ENCODE measurements around the gene NPEPL1.

GRCh38 chr20:58697201-58697866 lies 4.7 kb downstream of the NPEPL1 start:
- TF ChIP-seq EZH2 (IDR thresholded peaks at IDR 0.05; ENCODE audit: insufficient read depth, poor library complexity, severe bottlenecking): no peak
- no peak for TF ChIP-seq EZH2phosphoT487 (IDR thresholded peaks at IDR 0.05; ENCODE audit: insufficient read depth, low read depth)
